Lung (tissue), 16 donors: Measurements from ENCODE around the gene TNFSF13. TPM values are rescaled to one million over a fixed set of nuclear protein-coding genes. Genes with fewer than 3 reads are reported as not detected.

Experiments used
- ATAC-seq: fragments of 200-7000 bp; cut with Tn5 transposase; one replicate; pipeline ENCODE4 v1.9.1; 2020; ENCODE audit warnings: moderate number of reproducible peaks; ENCODE audit not compliant: insufficient read depth, low FRiP score
- DNase-seq, 3 donors: peaks; one replicate each; pipeline ENCODE4 v3.0.0-alpha.2; 2013 to 2017
- H3K27ac ChIP-seq, 2 donors: one replicate each; pipeline ENCODE4 v1.5.1; 2013; ENCODE audit warnings: mild to moderate bottlenecking in 2 of 2, moderate library complexity in 2 of 2, control low read depth in 1 of 2, inconsistent platforms in 1 of 2, low read depth in 1 of 2, low read length in 1 of 2
- H3K27me3 ChIP-seq, 3 donors: one replicate each; pipeline ENCODE4 v1.5.1; 2013; ENCODE audit warnings: low read length in 2 of 3; ENCODE audit not compliant: control insufficient read depth in 3 of 3, insufficient read depth in 3 of 3
- H3K36me3 ChIP-seq, 4 donors: one replicate each; pipeline ENCODE4 v1.5.1; 2013; ENCODE audit warnings: low read length in 4 of 4, mild to moderate bottlenecking in 1 of 4, moderate library complexity in 1 of 4; ENCODE audit not compliant: control insufficient read depth in 4 of 4, insufficient read depth in 4 of 4
- H3K4me1 ChIP-seq, 5 donors: one replicate each; pipeline ENCODE4 v1.5.1; 2013; ENCODE audit warnings: low read length in 5 of 5, mild to moderate bottlenecking in 2 of 5, moderate library complexity in 1 of 5; ENCODE audit not compliant: control insufficient read depth in 5 of 5, insufficient read depth in 5 of 5
- H3K4me3 ChIP-seq: one replicate; pipeline ENCODE4 v1.5.1; 2013; ENCODE audit warnings: mild to moderate bottlenecking, control low read depth, moderate library complexity
- H3K9ac ChIP-seq, 2 donors: one replicate each; pipeline ENCODE4 v1.5.1; 2013; ENCODE audit warnings: low read length in 2 of 2, control low read depth in 1 of 2; ENCODE audit not compliant: insufficient read depth in 1 of 2
- H3K9me3 ChIP-seq, 4 donors: one replicate each; pipeline ENCODE4 v1.5.1; 2013; ENCODE audit warnings: low read length in 3 of 4, mild to moderate bottlenecking in 1 of 4, moderate library complexity in 1 of 4; ENCODE audit not compliant: control insufficient read depth in 4 of 4, insufficient read depth in 3 of 4
- CTCF ChIP-seq: IDR thresholded peaks from 2 replicates; pipeline ENCODE4 v1.5.1; 2012; ENCODE audit warnings: mild to moderate bottlenecking; ENCODE audit errors: control extremely low read depth, extremely low read depth
- WGBS, 2 donors: extraction: QIAGEN DNeasy Blood & Tissue Kit; methylation state at CpG; one replicate each; pipeline ENCODE4 v1.1.7; 2013; 5-methylcytosine and 5-hydroxymethylcytosine counted together
- long read RNA-seq, 5 donors: transcript quantifications; one replicate each; lab custom pipeline, GENCODE V29; 2026
- polyA plus RNA-seq, 2 donors: library from polyadenylated mRNA; stranded (reverse); fragments of 200-250 nt; gene quantifications; one replicate each; pipeline ENCODE4 v1.2.1, GENCODE V29; 2013
- total RNA-seq, 2 donors: library from RNA; depleted of rRNA in 1 of 2; stranded (reverse); fragments of >200 nt in 1 of 2; gene quantifications; one replicate each; pipeline ENCODE4 v1.2.1, GENCODE V29; 2014 to 2021
- donor health status: control.
- donor health status: control.
- donor health status: Bipolar disorder and iron deficiency.
- donor health status: healthy.
- donor health status: DM: yes; HTN: yes; CAD: no.

The TNFSF13 gene, protein sequence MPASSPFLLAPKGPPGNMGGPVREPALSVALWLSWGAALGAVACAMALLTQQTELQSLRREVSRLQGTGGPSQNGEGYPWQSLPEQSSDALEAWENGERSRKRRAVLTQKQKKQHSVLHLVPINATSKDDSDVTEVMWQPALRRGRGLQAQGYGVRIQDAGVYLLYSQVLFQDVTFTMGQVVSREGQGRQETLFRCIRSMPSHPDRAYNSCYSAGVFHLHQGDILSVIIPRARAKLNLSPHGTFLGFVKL
- total RNA-seq (100 to 1,000 TPM in 1 of 2 donors, 10 to 100 TPM in 1; 48.7 to 140 TPM), polyA plus RNA-seq (100 to 1,000 TPM in 1 of 2 donors, 10 to 100 TPM in 1; 86.0 to 101 TPM)
- long read RNA-seq, donor 1, partial matches to known transcripts = 0 of 3 reads
- long read RNA-seq, donor 1, other reads (novel, unspliced or antisense) = 0 of 3 reads
- long read RNA-seq, donor 2, partial matches to known transcripts = 0 of 1 reads
- long read RNA-seq, donor 2, other reads (novel, unspliced or antisense) = 0 of 1 reads
- long read RNA-seq, donor 3, partial matches to known transcripts = 0 of 2 reads
- long read RNA-seq, donor 3, other reads (novel, unspliced or antisense) = 0 of 2 reads
- long read RNA-seq, donor 4, partial matches to known transcripts = 0 of 3 reads
- long read RNA-seq, donor 4, other reads (novel, unspliced or antisense) = 0 of 3 reads
- long read RNA-seq, donor 5, partial matches to known transcripts = 0 of 3 reads
- long read RNA-seq, donor 5, other reads (novel, unspliced or antisense) = 0 of 3 reads

- H3K27ac ChIP-seq = peak within 1 kb of the TSS; percentile 77 to 95
- H3K36me3 ChIP-seq = peaks cover 0 to 12% (median 1%) of the 10 kb centered on the region in 4 donors
- no peak for ATAC-seq
- H3K27me3 ChIP-seq = no peaks in the 10 kb centered on the region
- no peaks in the 10 kb centered on the region for H3K9me3 ChIP-seq
- no peak for DNase-seq
- H3K4me3 ChIP-seq = peak within 1 kb of the TSS; percentile 23
- 8 to 18% methylated on average over 15 to 16 of the region's 16 CpGs for WGBS, 2 donors
- H3K9ac ChIP-seq = peak within 1 kb of the TSS; percentile 31 to 66
- H3K4me1 ChIP-seq = peaks cover 0 to 50% (median 23%) of the 10 kb centered on the region in 5 donors
- no peak for TF ChIP-seq CTCF
Observed at GRCh38 chr17:7558544-7559319, at the start of gene TNFSF13. Gene TNFSF13, plus strand, starts transcription at chr17:7558750. Its CDS starts 290 bp downstream, at chr17:7559040.

DNA sequence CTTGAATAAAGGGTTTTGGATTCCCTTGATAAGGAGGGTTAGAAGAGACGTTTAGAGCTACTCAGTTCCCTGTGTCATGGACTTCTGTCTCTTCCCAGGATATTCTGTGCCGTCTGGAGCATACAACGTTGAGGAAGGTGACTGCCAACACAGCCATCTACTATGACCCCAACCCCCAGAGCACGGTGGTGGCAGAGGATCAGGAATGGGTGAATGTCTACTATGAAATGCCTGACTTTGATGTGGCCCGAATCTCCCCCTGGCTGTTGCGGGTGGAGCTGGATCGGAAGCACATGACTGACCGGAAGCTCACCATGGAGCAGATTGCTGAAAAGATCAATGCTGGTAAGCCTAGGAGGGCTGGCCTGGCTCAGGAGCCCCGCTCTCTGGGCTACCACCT lies 49.7 kb upstream of the TNFSF13 start:
- Histone ChIP-seq H3K9ac (no peak overlapping the region), H3K9me3 (no peaks in the 10 kb centered on the region), H3K4me3 (no peak overlapping the region), H3K27me3 (no peaks in the 10 kb centered on the region), H3K27ac (no peak overlapping the region), H3K4me1 (no peaks in the 10 kb centered on the region), H3K36me3 (peaks cover 33 to 60% (median 56%) of the 10 kb centered on the region in 4 donors)
- ATAC-seq (no peak), DNase-seq (no peak)
- WGBS, 2 donors = 94 to 95% methylated on average over 9 of the region's 9 CpGs
- TF ChIP-seq CTCF = no peak

- no peak for DNase-seq
- no peak for ATAC-seq
- Histone ChIP-seq H3K27ac (no peak overlapping the region), H3K4me1 (peaks cover 0 to 2% (median 0%) of the 10 kb centered on the region in 5 donors), H3K9ac (no peak overlapping the region), H3K27me3 (no peaks in the 10 kb centered on the region), H3K36me3 (peaks cover 33 to 64% (median 55%) of the 10 kb centered on the region in 4 donors), H3K9me3 (no peaks in the 10 kb centered on the region), H3K4me3 (no peak overlapping the region)
- 86 to 94% methylated on average over 5 of the region's 5 CpGs for WGBS, 2 donors
- TF ChIP-seq CTCF = no peak
Observed at GRCh38 chr17:7509937-7510336, 48.6 kb upstream of the TNFSF13 start.
